Measurements from ENCODE around the gene CHCHD3. TPM values are rescaled to one million over a fixed set of nuclear protein-coding genes. Genes with fewer than 3 reads are reported as not detected.

CHCHD3 gene
- total RNA-seq, 2 experiments from 2014 or later: 21.6 to 21.7 TPM

GRCh38 chr7:133022661-133023060 lies 59.2 kb downstream of the CHCHD3 start:
- Mint-ChIP-seq H3K9me3 (peaks cover 3% of the 10 kb centered on the region), H3K4me1 (ENCODE audit: low read depth) (no peaks in the 10 kb centered on the region), H3K4me3 (no peak overlapping the region), H3K27ac (no peak overlapping the region), H3K36me3 (ENCODE audit: low read depth) (peaks cover 50% of the 10 kb centered on the region), H3K27me3 (no peaks in the 10 kb centered on the region)
- H3K27ac ChIP-seq (ENCODE audit: low read depth in 1 of 2, low read length in 2 of 2): no peak overlapping the region
- ATAC-seq (ENCODE audit: poor library complexity) (no peak), DNase-seq (no peak)
- TF ChIP-seq CTCF (IDR thresholded peaks at IDR 0.05): no peak
- intact Hi-C loops (cut with DNase I, micrococcal nuclease): no loop called here
- ChIA-PET POLR2A (no interaction called here), CTCF (no interaction called here)
- H3K36me3 ChIP-seq (ENCODE audit: insufficient read depth, low read length): peaks cover 3% of the 10 kb centered on the region
- H3K27me3 ChIP-seq (ENCODE audit: control insufficient read depth in 1 of 2, insufficient read depth in 2 of 2, low read length in 2 of 2): no peaks in the 10 kb centered on the region
- H3K9me3 ChIP-seq (ENCODE audit: control insufficient read depth in 1 of 2, insufficient read depth in 1 of 2, low read length in 2 of 2): peaks cover 5 to 7% of the 10 kb centered on the region in 2 experiments
- H3K4me3 ChIP-seq (ENCODE audit: low read length): no peak overlapping the region
- H3K4me1 ChIP-seq (ENCODE audit: insufficient read depth, low read length): no peaks in the 10 kb centered on the region

- Histone ChIP-seq H3K27me3 (ENCODE audit: control insufficient read depth in 1 of 2, insufficient read depth in 2 of 2, low read length in 2 of 2) (no peaks in the 10 kb centered on the region), H3K9me3 (ENCODE audit: control insufficient read depth in 1 of 2, insufficient read depth in 1 of 2, low read length in 2 of 2) (peaks cover 0 to 2% of the 10 kb centered on the region in 2 experiments), H3K36me3 (ENCODE audit: insufficient read depth, low read length) (peaks cover 3% of the 10 kb centered on the region), H3K4me3 (ENCODE audit: low read length) (no peak overlapping the region), H3K27ac (ENCODE audit: low read depth in 1 of 2, low read length in 2 of 2) (no peak overlapping the region), H3K4me1 (ENCODE audit: insufficient read depth, low read length) (no peaks in the 10 kb centered on the region)
- DNase-seq: no peak
- ChIA-PET CTCF (no interaction called here), POLR2A (no interaction called here)
- no peak overlapping the region for H3K27ac Mint-ChIP-seq
- no peaks in the 10 kb centered on the region for H3K27me3 Mint-ChIP-seq
- no peaks in the 10 kb centered on the region for H3K9me3 Mint-ChIP-seq
- H3K36me3 Mint-ChIP-seq (ENCODE audit: low read depth): peaks cover 61% of the 10 kb centered on the region
- H3K4me3 Mint-ChIP-seq: no peak overlapping the region
- ATAC-seq (ENCODE audit: poor library complexity): no peak
- intact Hi-C loops (cut with DNase I, micrococcal nuclease): no loop called here
- TF ChIP-seq CTCF (IDR thresholded peaks at IDR 0.05): no peak
- peaks cover 6% of the 10 kb centered on the region for H3K4me1 Mint-ChIP-seq (ENCODE audit: low read depth)
Measured at GRCh38 chr7:133021196-133021595, 60.7 kb downstream of the CHCHD3 start.

GRCh38 chr7:133020496-133020895 lies 61.4 kb downstream of the CHCHD3 start:
- no peaks in the 10 kb centered on the region for H3K27me3 Mint-ChIP-seq
- ChIA-PET CTCF (no interaction called here), POLR2A (no interaction called here)
- TF ChIP-seq CTCF (IDR thresholded peaks at IDR 0.05): no peak
- H3K4me3 ChIP-seq (ENCODE audit: low read length): no peak overlapping the region
- no peak overlapping the region for H3K4me3 Mint-ChIP-seq
- H3K27ac Mint-ChIP-seq: no peak overlapping the region
- peaks cover 10% of the 10 kb centered on the region for H3K4me1 Mint-ChIP-seq (ENCODE audit: low read depth)
- ATAC-seq (ENCODE audit: poor library complexity) (no peak), DNase-seq (no peak)
- peaks cover 3% of the 10 kb centered on the region for H3K36me3 ChIP-seq (ENCODE audit: insufficient read depth, low read length)
- H3K36me3 Mint-ChIP-seq (ENCODE audit: low read depth): peaks cover 68% of the 10 kb centered on the region
- no peaks in the 10 kb centered on the region for H3K4me1 ChIP-seq (ENCODE audit: insufficient read depth, low read length)
- peaks cover 2% of the 10 kb centered on the region for H3K9me3 Mint-ChIP-seq
- no peaks in the 10 kb centered on the region for H3K27me3 ChIP-seq (ENCODE audit: control insufficient read depth in 1 of 2, insufficient read depth in 2 of 2, low read length in 2 of 2)
- no peaks in the 10 kb centered on the region for H3K9me3 ChIP-seq (ENCODE audit: control insufficient read depth in 1 of 2, insufficient read depth in 1 of 2, low read length in 2 of 2)
- H3K27ac ChIP-seq (ENCODE audit: low read depth in 1 of 2, low read length in 2 of 2): no peak overlapping the region
- intact Hi-C loops (cut with DNase I, micrococcal nuclease): no loop called here
